ENCODE results near the gene OXTR. TPM values are rescaled to one million over a fixed set of nuclear protein-coding genes. Genes with fewer than 3 reads are reported as not detected.

Gene OXTR
- polyA plus RNA-seq, 1 donor: 2.2 TPM

DNA sequence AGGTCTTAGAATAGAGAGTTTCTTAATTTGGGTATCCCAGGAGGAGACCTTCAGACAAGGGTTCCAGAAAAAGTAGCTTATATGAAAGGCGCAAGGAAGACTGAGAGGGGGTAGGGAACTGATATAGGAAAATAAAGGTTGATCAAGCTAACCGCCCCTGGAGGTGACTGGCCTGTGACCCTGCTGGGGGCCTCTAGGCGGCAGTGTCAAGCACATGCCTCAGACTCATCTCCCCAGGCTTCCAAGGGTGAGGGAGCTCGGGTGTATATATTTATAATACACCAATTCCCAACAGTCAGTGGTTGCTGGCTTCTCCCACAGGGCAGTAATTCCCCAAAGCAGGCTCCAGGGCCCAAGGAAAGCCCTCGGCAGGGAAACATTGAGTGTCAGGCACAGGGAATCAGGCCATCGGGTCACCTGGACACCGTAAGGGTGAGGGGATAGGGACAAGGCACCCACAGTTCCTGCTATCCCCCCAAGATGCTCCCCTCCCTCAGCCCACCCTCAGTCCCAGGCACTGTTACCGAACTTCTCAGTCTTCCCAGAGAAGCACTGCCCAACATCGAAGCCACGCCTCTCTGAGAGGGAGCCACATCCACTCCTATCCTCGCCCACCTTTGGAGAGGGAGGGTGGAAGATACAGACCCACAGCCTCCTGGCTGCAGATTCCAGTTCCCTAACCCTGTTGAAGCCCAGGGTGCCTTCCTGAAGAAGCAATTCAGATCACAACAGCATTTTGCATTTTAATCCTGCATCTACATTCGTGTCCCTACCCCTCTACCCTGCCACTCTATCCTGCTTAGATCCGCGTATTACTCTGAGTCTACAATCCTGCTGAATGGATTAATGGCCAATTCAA is 55.3 kb downstream of the OXTR start:
- H3K27me3 ChIP-seq (ENCODE audit: control insufficient read depth, insufficient read depth, low read length): no peaks in the 10 kb centered on the region
- no peaks in the 10 kb centered on the region for H3K4me1 ChIP-seq (ENCODE audit: control insufficient read depth, insufficient read depth, low read length)
- no peak overlapping the region for H3K27ac ChIP-seq (ENCODE audit: low read length)
- no peak overlapping the region for H3K4me3 ChIP-seq (ENCODE audit: low read length)
- no peaks in the 10 kb centered on the region for H3K36me3 ChIP-seq (ENCODE audit: control insufficient read depth, insufficient read depth, low read length)
- no peaks in the 10 kb centered on the region for H3K9me3 ChIP-seq (ENCODE audit: control insufficient read depth, low read depth, low read length)
- WGBS (ENCODE audit: insufficient coverage, low lambda C conversion rate): 88% methylated on average over 3 of the region's 14 CpGs
- peak in 1 of 2 donors; percentile 11 for DNase-seq

- Histone ChIP-seq H3K4me1 (ENCODE audit: control insufficient read depth, insufficient read depth, low read length) (no peaks in the 10 kb centered on the region), H3K4me3 (ENCODE audit: low read length) (no peak overlapping the region), H3K27ac (ENCODE audit: low read length) (no peak overlapping the region), H3K36me3 (ENCODE audit: control insufficient read depth, insufficient read depth, low read length) (no peaks in the 10 kb centered on the region), H3K27me3 (ENCODE audit: control insufficient read depth, insufficient read depth, low read length) (no peaks in the 10 kb centered on the region), H3K9me3 (ENCODE audit: control insufficient read depth, low read depth, low read length) (no peaks in the 10 kb centered on the region)
- WGBS (ENCODE audit: insufficient coverage, low lambda C conversion rate): no CpG with 5 or more reads among the region's 2 CpGs
- DNase-seq: no peak
Measured at GRCh38 chr3:8712908-8713255, 56.5 kb downstream of the OXTR start.

DNA sequence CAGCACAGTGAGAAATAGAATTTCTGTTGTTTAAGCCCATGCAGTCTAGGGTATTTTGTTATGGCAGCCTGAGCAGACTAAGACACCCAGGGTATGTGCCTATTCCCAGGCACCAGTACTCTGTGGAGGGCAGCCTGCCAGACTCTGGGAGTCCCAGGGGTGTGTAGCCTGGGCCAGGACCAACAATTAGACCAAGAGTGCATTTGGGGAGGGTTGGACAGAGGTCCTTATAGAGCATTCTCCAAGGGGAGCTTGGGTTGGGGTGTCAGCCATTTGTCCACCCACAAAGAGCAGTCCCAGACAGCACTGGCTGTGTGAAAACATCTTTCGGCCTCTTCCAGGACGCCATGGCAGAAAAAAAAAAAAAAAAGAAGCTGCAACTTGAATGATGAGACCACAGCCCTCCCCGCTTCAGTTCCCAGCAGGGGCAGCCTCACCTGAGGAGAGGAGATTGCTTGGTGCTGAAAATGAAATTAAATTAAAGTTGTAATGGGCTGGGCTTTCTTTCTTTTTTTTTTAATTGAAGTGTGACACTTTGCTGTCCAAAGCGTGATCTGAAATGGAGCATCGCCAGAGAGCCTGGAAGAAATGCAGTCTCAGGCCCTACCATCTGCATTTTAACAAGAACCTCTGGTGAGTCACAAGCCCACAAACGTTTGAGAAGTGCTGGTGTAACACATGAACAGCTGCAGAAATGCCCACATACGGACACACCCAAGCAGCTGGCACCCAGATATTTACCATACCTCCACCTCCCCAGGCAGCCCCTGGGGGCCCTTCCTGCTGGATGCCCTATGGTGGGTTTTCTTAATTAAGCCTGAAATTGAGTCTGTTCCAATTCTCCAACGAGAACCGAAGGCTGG is 57.1 kb downstream of the OXTR start:
- Histone ChIP-seq H3K4me1 (ENCODE audit: control insufficient read depth, insufficient read depth, low read length) (no peaks in the 10 kb centered on the region), H3K27me3 (ENCODE audit: control insufficient read depth, insufficient read depth, low read length) (no peaks in the 10 kb centered on the region), H3K27ac (ENCODE audit: low read length) (no peak overlapping the region), H3K9me3 (ENCODE audit: control insufficient read depth, low read depth, low read length) (no peaks in the 10 kb centered on the region), H3K4me3 (ENCODE audit: low read length) (no peak overlapping the region), H3K36me3 (ENCODE audit: control insufficient read depth, insufficient read depth, low read length) (no peaks in the 10 kb centered on the region)
- DNase-seq: no peak
- WGBS (ENCODE audit: insufficient coverage, low lambda C conversion rate): 83% methylated on average over 1 of the region's 9 CpGs

DNA sequence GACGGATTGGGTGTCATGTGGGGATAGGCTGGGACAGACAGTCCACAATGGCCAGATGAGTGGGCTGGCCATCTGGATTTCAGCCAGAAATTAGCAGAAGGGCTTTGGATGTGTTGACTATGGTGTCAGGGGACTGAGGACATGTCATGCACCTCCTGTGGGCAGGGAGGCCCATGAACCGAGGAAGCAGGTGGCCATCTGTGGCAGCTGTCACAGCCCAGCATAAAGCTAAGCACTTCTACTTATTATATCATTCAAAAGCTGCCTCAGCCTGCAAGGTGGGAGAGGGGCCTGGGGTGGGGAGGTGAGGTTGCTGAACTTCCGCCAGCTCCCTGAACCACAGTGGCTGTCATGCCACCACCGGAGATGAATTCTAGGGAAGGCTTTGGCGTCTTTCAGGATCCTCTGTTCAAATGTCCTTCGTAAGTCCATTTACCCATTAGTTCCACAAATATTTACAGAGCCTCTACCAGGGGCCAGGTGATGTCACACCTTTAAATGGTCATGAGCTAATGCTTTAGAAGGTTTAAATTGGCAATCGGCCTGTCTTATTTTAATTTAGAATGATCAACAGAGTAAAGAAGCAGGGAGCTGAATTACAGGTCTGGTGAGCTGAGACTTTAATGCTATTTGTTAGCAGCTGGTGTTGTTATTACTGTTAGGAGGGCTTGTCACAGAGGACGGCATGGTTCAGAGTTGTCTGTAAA is 59.5 kb downstream of the OXTR start:
- H3K9me3 ChIP-seq (ENCODE audit: control insufficient read depth, low read depth, low read length): no peaks in the 10 kb centered on the region
- no peak for DNase-seq
- H3K27ac ChIP-seq (ENCODE audit: low read length): no peak overlapping the region
- H3K36me3 ChIP-seq (ENCODE audit: control insufficient read depth, insufficient read depth, low read length): no peaks in the 10 kb centered on the region
- 40% methylated on average over 1 of the region's 8 CpGs for WGBS (ENCODE audit: insufficient coverage, low lambda C conversion rate)
- no peaks in the 10 kb centered on the region for H3K4me1 ChIP-seq (ENCODE audit: control insufficient read depth, insufficient read depth, low read length)
- H3K27me3 ChIP-seq (ENCODE audit: control insufficient read depth, insufficient read depth, low read length): no peaks in the 10 kb centered on the region
- no peak overlapping the region for H3K4me3 ChIP-seq (ENCODE audit: low read length)

- 100% methylated on average over 1 of the region's 5 CpGs for WGBS (ENCODE audit: insufficient coverage, low lambda C conversion rate)
- Histone ChIP-seq H3K27ac (ENCODE audit: low read length) (no peak overlapping the region), H3K4me3 (ENCODE audit: low read length) (no peak overlapping the region)
Measured at GRCh38 chr3:8709287-8709686, 60.1 kb downstream of the OXTR start.

DNA sequence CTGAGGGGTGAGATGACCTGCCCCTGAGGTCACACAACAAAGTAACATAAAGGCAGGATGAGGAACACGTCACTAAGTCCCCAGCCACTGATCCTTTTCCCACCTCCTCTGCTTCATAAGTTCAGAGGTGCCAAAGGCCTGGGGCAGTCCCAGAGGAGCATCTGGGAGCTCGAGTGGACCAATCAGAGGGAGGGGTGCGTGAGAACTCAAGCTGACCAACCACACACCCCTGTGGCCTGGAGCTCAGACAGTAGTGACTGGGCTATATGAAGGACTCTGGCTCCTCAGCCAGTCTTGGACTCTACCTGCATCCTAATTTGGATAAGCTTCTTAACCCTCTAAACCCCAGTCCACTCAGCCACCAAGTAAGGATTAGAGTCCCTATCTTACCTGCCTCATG is 63.8 kb downstream of the OXTR start:
- Histone ChIP-seq H3K9me3 (ENCODE audit: control insufficient read depth, low read depth, low read length) (no peaks in the 10 kb centered on the region), H3K27ac (ENCODE audit: low read length) (no peak overlapping the region), H3K4me3 (ENCODE audit: low read length) (no peak overlapping the region), H3K27me3 (ENCODE audit: control insufficient read depth, insufficient read depth, low read length) (no peaks in the 10 kb centered on the region), H3K4me1 (ENCODE audit: control insufficient read depth, insufficient read depth, low read length) (no peaks in the 10 kb centered on the region), H3K36me3 (ENCODE audit: control insufficient read depth, insufficient read depth, low read length) (no peaks in the 10 kb centered on the region)
- no peak for DNase-seq
- WGBS (ENCODE audit: insufficient coverage, low lambda C conversion rate): no CpG with 5 or more reads among the region's 3 CpGs

More at GRCh38 chr3:8709287-8709686, 60.1 kb downstream of the OXTR start:
- H3K36me3 ChIP-seq (ENCODE audit: control insufficient read depth, insufficient read depth, low read length): no peaks in the 10 kb centered on the region
- no peak for DNase-seq
- no peaks in the 10 kb centered on the region for H3K9me3 ChIP-seq (ENCODE audit: control insufficient read depth, low read depth, low read length)
- H3K4me1 ChIP-seq (ENCODE audit: control insufficient read depth, insufficient read depth, low read length): no peaks in the 10 kb centered on the region
- no peaks in the 10 kb centered on the region for H3K27me3 ChIP-seq (ENCODE audit: control insufficient read depth, insufficient read depth, low read length)

- Histone ChIP-seq H3K27ac (ENCODE audit: low read length) (no peak overlapping the region), H3K4me1 (ENCODE audit: control insufficient read depth, insufficient read depth, low read length) (no peaks in the 10 kb centered on the region), H3K9me3 (ENCODE audit: control insufficient read depth, low read depth, low read length) (no peaks in the 10 kb centered on the region), H3K36me3 (ENCODE audit: control insufficient read depth, insufficient read depth, low read length) (no peaks in the 10 kb centered on the region), H3K27me3 (ENCODE audit: control insufficient read depth, insufficient read depth, low read length) (no peaks in the 10 kb centered on the region), H3K4me3 (ENCODE audit: low read length) (no peak overlapping the region)
- DNase-seq: no peak
- no CpG with 5 or more reads among the region's 3 CpGs for WGBS (ENCODE audit: insufficient coverage, low lambda C conversion rate)
Measured at GRCh38 chr3:8702560-8702959, 66.9 kb downstream of the OXTR start.

Other genes with a start within 250 kb of the OXTR start
- gene SSUH2, start 124.8 kb downstream of the OXTR start, polyA plus RNA-seq: 38.7 TPM
- gene CAV3, start 35.8 kb downstream of the OXTR start, polyA plus RNA-seq: 0.61 TPM
- 8.2 TPM for gene RAD18, start 193.9 kb upstream of the OXTR start, polyA plus RNA-seq

Data from large intestine (tissue), 3 donors.